Right atrium auricular region (tissue), 2 donors: ENCODE data around the gene PI4K2A. TPM values are rescaled to one million over a fixed set of nuclear protein-coding genes. Genes with fewer than 3 reads are reported as not detected.

Source experiments
- DNase-seq: peaks from one replicate; pipeline ENCODE4 v3.0.0-alpha.2; 2019; ENCODE audit warnings: low spot score
- H3K27ac ChIP-seq, 2 donors: fragments of 200-600 bp; sonication (generic); 1 replicate in 1 of 2; 2 replicates in 1 of 2; pipeline ENCODE4 v1.5.1; 2016 to 2019
- H3K27me3 ChIP-seq, 2 donors: fragments of 200-600 bp; sonication (generic); one replicate each; pipeline versions ENCODE4 v1.5.1 to v1.6.0; 2017 to 2019
- H3K36me3 ChIP-seq: fragments of 200-600 bp; sonication (generic); one replicate; pipeline ENCODE4 v1.5.1; 2016
- H3K4me1 ChIP-seq, 2 donors: fragments of 200-600 bp; sonication (generic); one replicate each; pipeline versions ENCODE4 v1.5.1 to v1.6.0; 2017 to 2019
- H3K4me3 ChIP-seq, 2 donors: fragments of 200-600 bp; sonication (generic); 1 replicate in 1 of 2; 2 replicates in 1 of 2; pipeline ENCODE4 v1.5.1; 2017 to 2019; ENCODE audit warnings: mild to moderate bottlenecking in 1 of 2, moderate library complexity in 1 of 2
- H3K9me3 ChIP-seq, 2 donors: fragments of 200-600 bp; sonication (generic); one replicate each; pipeline ENCODE4 v1.5.1; 2019
- CTCF ChIP-seq, 2 donors: fragments of 200-600 bp; sonication (generic); IDR thresholded peaks; one replicate each; pipeline ENCODE4 v1.5.1; 2019; ENCODE audit warnings: antibody characterized with exemption in 2 of 2
- total RNA-seq, 2 donors: library from RNA; depleted of rRNA; stranded (reverse); fragments of >200 nt; gene quantifications; one replicate each; pipeline ENCODE4 v1.1.0, GENCODE V29; 2016

PI4K2A gene
- total RNA-seq, 2 donors from 2014 or later: 14.7 to 20.2 TPM

DNA sequence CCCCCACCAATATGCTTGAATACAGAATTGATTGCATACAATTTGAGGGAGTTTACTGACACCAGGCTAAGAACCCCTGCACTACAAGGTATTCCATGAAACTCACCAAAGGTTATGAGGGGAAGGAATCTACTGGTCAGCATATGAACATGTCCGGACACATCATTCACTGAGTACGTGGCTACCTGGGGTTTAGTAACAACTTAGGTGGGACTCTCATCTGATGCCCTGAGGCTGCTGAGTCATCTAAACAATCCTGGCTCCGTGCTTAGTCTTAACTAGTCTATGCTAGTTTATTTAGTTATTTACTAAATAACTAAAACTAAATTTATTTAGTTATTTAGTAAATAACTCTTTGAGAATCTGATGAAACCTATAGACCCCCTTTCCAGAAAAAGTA is 11.3 kb downstream of the PI4K2A start:
- no peak for DNase-seq
- no peak for TF ChIP-seq CTCF (IDR thresholded peaks at IDR 0.05)
- Histone ChIP-seq H3K27ac (no peak overlapping the region), H3K36me3 (peaks cover 52% of the 10 kb centered on the region), H3K4me3 (no peak overlapping the region), H3K27me3 (no peaks in the 10 kb centered on the region), H3K4me1 (peaks cover 0 to 21% of the 10 kb centered on the region in 2 donors), H3K9me3 (no peaks in the 10 kb centered on the region)

GRCh38 chr10:97656777-97657176 is 16.3 kb downstream of the PI4K2A start:
- Histone ChIP-seq H3K27me3 (no peaks in the 10 kb centered on the region), H3K27ac (no peak overlapping the region), H3K4me1 (no peaks in the 10 kb centered on the region), H3K9me3 (no peaks in the 10 kb centered on the region), H3K4me3 (no peak overlapping the region), H3K36me3 (peaks cover 64% of the 10 kb centered on the region)
- no peak for TF ChIP-seq CTCF (IDR thresholded peaks at IDR 0.05)
- no peak for DNase-seq

DNA sequence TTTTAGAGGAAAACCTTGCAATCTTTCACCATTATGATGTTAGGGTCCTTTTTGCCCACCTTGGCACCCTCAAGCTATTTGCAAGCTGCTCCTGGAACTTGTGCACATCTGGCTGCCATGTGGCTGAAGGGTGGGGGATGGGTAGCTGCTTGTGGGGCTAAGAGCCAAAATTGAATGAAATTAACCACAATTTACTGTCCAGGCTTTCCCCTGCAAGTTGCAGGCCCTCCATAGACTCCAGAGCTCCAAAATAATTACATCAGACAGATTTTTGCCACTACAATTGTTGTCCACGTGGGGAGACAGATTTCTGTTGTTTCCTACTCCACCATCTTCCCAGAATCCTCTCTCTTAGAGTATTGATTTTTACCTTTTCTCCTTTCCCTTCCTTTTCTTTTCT is 19.1 kb downstream of the PI4K2A start:
- Histone ChIP-seq H3K4me3 (no peak overlapping the region), H3K9me3 (no peaks in the 10 kb centered on the region), H3K27me3 (no peaks in the 10 kb centered on the region), H3K27ac (no peak overlapping the region), H3K4me1 (no peaks in the 10 kb centered on the region), H3K36me3 (peaks cover 49% of the 10 kb centered on the region)
- no peak for DNase-seq
- no peak for TF ChIP-seq CTCF (IDR thresholded peaks at IDR 0.05)

DNA sequence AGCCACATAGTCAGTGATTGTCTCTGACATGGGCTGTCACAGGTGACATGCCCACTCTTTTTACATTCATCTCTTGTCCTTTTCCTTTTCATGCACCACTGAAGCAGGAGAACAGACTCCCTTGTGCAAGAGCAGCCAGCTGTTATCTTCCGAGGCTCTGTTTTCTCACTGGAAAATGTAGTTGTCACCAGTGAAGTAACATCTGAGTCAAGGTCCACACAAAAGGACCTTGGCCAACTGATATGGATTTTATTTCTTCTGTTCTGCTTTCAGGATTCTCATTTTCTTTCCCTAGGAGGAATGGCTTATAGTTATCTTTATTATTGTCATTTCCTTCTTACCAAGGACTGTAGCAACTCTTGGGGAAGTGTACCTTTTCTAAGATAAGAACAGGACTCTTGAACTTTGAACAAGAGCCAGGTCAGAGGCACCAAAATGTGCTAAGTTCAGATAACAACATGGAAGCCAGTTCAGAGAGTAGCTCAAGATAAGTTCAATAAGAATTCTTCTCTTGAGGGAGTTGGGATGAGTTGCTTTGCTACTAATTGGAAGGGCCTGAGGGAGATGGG is 23.9 kb downstream of the PI4K2A start:
- no peak for DNase-seq
- H3K9me3 ChIP-seq: no peaks in the 10 kb centered on the region
- H3K27me3 ChIP-seq: no peaks in the 10 kb centered on the region
- H3K36me3 ChIP-seq: peaks cover 50% of the 10 kb centered on the region
- no peaks in the 10 kb centered on the region for H3K4me1 ChIP-seq
- no peak overlapping the region for H3K27ac ChIP-seq
- no peak for TF ChIP-seq CTCF (IDR thresholded peaks at IDR 0.05)
- H3K4me3 ChIP-seq: no peak overlapping the region

DNA sequence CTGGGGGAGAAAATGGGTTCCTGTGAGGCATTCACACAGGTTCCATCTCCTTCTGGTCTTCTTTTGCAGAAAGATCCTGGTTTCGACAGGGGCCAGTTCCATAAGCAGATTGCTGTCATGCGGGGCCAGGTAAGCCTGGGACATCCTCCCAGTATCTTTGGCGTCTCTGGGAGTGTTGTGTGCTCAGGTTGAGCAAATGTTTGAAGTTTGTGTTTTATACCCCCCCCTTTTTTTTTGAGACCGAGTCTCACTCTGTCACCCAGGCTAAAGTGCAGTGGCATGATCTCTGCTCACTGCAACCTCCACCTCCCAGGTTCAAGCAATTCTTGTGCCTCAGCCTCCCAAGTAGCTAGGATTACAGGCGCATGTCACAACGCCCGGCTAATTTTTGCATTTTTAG is 26.5 kb downstream of the PI4K2A start:
- Histone ChIP-seq H3K36me3 (peaks cover 65% of the 10 kb centered on the region), H3K27ac (no peak overlapping the region), H3K4me3 (no peak overlapping the region), H3K9me3 (no peaks in the 10 kb centered on the region), H3K4me1 (no peaks in the 10 kb centered on the region), H3K27me3 (no peaks in the 10 kb centered on the region)
- no peak for TF ChIP-seq CTCF (IDR thresholded peaks at IDR 0.05)
- no peak for DNase-seq

DNA sequence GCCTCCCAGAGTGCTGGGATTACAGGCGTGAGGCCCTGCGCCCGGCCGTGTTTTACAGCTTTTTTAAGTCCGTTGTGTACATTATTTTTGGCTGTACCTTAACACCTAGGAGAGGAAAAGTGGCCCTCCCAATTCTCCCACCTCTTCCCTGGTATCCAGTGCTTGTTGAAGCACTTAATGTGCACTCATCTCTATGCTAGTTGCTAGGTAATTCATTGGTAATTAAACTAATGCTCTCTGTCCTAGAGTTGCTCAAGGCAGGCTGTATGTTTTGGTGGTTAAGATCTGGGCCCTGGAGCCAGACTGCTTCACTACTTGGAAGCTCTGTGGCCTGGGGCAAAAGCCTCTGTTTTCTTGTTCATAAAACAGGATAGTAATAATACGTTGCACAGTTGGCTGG is 27.0 kb downstream of the PI4K2A start:
- no peak overlapping the region for H3K27ac ChIP-seq
- H3K27me3 ChIP-seq: no peaks in the 10 kb centered on the region
- no peak for TF ChIP-seq CTCF (IDR thresholded peaks at IDR 0.05)
- peaks cover 65% of the 10 kb centered on the region for H3K36me3 ChIP-seq
- no peak for DNase-seq
- no peak overlapping the region for H3K4me3 ChIP-seq
- H3K4me1 ChIP-seq: no peaks in the 10 kb centered on the region
- no peaks in the 10 kb centered on the region for H3K9me3 ChIP-seq
